ENCODE results near the gene LRMDA.

GRCh38 chr10:75505293-75505692, 73.9 kb downstream of the LRMDA start:
- TF ChIP-seq CTCF (IDR thresholded peaks at IDR 0.05) (no peak), POLR2A (IDR thresholded peaks at IDR 0.05) (no peak)
